ENCODE data around the gene PRDM16. TPM values are rescaled to one million over a fixed set of nuclear protein-coding genes. Genes with fewer than 3 reads are reported as not detected.

PRDM16 gene
- total RNA-seq, 1 experiment from 2014 or later = 22.3 TPM

DNA sequence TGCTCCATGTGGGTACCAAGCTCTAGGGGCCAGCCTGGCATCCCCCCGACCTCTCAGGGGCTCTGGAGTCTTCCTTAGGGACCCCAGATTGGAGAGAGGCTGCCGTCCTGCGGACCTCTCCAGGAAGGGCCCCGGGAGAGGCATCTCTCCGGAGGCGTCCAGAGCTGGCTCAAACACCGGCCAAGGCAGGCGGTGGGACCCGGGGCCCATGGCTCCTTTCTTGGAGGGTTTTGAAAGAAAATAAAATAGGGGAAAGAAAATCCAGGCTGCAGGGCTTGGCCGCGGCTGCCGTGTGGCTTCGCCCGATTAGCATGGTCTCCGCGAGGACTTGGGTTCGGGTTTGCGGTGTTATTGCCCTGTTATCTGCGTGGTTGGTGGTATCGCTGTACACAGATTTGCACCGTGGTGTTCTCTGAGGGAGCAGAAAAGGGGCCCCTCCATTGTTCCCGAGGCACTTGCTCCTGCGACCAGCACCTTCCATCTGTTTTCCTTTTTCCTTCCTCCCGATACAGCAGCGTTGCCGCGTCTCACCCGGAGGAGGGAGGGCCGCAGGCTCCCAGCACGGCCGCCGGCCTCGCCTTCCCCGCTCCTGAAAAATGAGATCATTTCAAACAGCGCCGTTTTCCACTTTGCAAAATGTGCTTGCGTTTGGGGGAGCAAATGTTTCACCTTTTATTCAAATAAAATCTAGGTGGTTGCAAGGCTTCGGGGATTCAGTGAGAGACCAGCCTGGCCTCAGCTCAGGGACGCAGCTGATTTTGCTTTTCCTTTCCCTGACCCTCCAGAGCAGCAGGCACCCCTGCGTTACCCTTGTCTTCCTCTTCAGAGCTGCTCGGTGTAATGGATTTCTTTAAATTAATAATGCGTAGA is 86.3 kb downstream of the PRDM16 start:
- no peak overlapping the region for H3K27ac ChIP-seq (ENCODE audit: low read length)
- DNase-seq (ENCODE audit: low read depth, low spot score) = no peak
- H3K4me1 ChIP-seq (ENCODE audit: control insufficient read depth, insufficient read depth, low read length) = no peaks in the 10 kb centered on the region
- no peak for ATAC-seq
- ChIA-PET POLR2A (no interaction called here), CTCF (no interaction called here)
- in situ Hi-C loops (cut with HindIII; ENCODE audit: low pct_unique_long_range_greater_than_20kb, low sequenced_read_pairs) (no loop called here), intact Hi-C loops (cut with micrococcal nuclease; ENCODE audit: unreplicated experiment) (no loop called here)
- TF ChIP-seq POLR2AphosphoS5 (IDR thresholded peaks at IDR 0.05; ENCODE audit: low read depth, low read length) (no peak), TCF7L2 (IDR thresholded peaks at IDR 0.05; ENCODE audit: low read depth, low read length) (no peak), SIN3A (IDR thresholded peaks at IDR 0.05; ENCODE audit: borderline replicate concordance, insufficient read depth, low read depth, low read length) (no peak)
- TF ChIP-seq, protein P1, sequence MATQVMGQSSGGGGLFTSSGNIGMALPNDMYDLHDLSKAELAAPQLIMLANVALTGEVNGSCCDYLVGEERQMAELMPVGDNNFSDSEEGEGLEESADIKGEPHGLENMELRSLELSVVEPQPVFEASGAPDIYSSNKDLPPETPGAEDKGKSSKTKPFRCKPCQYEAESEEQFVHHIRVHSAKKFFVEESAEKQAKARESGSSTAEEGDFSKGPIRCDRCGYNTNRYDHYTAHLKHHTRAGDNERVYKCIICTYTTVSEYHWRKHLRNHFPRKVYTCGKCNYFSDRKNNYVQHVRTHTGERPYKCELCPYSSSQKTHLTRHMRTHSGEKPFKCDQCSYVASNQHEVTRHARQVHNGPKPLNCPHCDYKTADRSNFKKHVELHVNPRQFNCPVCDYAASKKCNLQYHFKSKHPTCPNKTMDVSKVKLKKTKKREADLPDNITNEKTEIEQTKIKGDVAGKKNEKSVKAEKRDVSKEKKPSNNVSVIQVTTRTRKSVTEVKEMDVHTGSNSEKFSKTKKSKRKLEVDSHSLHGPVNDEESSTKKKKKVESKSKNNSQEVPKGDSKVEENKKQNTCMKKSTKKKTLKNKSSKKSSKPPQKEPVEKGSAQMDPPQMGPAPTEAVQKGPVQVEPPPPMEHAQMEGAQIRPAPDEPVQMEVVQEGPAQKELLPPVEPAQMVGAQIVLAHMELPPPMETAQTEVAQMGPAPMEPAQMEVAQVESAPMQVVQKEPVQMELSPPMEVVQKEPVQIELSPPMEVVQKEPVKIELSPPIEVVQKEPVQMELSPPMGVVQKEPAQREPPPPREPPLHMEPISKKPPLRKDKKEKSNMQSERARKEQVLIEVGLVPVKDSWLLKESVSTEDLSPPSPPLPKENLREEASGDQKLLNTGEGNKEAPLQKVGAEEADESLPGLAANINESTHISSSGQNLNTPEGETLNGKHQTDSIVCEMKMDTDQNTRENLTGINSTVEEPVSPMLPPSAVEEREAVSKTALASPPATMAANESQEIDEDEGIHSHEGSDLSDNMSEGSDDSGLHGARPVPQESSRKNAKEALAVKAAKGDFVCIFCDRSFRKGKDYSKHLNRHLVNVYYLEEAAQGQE (IDR thresholded peaks at IDR 0.05; ENCODE audit: insufficient read depth in 1 of 2, low read depth in 2 of 2, low read length in 1 of 2) = no peak
- TF ChIP-seq, protein P2, sequence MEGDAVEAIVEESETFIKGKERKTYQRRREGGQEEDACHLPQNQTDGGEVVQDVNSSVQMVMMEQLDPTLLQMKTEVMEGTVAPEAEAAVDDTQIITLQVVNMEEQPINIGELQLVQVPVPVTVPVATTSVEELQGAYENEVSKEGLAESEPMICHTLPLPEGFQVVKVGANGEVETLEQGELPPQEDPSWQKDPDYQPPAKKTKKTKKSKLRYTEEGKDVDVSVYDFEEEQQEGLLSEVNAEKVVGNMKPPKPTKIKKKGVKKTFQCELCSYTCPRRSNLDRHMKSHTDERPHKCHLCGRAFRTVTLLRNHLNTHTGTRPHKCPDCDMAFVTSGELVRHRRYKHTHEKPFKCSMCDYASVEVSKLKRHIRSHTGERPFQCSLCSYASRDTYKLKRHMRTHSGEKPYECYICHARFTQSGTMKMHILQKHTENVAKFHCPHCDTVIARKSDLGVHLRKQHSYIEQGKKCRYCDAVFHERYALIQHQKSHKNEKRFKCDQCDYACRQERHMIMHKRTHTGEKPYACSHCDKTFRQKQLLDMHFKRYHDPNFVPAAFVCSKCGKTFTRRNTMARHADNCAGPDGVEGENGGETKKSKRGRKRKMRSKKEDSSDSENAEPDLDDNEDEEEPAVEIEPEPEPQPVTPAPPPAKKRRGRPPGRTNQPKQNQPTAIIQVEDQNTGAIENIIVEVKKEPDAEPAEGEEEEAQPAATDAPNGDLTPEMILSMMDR (IDR thresholded peaks at IDR 0.05) = no peak
- no peaks in the 10 kb centered on the region for H3K9me3 ChIP-seq (ENCODE audit: control insufficient read depth, insufficient read depth, low read depth, low read length)
- no TSS peak for BruUV-seq (replicated peaks)
- H3K4me3 ChIP-seq (ENCODE audit: low read depth in 2 of 2, low read length in 2 of 2) = no peak overlapping the region
- no peaks in the 10 kb centered on the region for H3K27me3 ChIP-seq (ENCODE audit: control insufficient read depth, insufficient read depth, low read length)
- H3K36me3 ChIP-seq (ENCODE audit: control insufficient read depth, insufficient read depth, low read length) = no peaks in the 10 kb centered on the region

DNA sequence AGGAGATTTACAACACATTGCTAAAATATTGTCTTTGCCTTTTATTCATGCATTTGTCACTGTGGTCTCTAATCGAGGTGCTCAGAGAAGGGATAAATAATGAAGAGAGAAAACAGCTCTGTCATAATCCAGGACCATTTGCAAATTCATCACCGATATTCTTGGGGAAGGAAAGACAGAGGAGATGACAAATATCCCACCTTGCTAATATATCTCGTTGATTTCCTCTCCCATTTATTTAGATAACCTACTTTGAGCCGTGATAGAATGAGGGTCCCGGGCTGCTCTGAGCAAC is 86.9 kb downstream of the PRDM16 start:
- H3K9me3 ChIP-seq (ENCODE audit: control insufficient read depth, insufficient read depth, low read depth, low read length) = no peaks in the 10 kb centered on the region
- no peaks in the 10 kb centered on the region for H3K27me3 ChIP-seq (ENCODE audit: control insufficient read depth, insufficient read depth, low read length)
- ATAC-seq (no peak), DNase-seq (ENCODE audit: low read depth, low spot score) (no peak)
- no peak overlapping the region for H3K4me3 ChIP-seq (ENCODE audit: low read depth in 2 of 2, low read length in 2 of 2)
- intact Hi-C loops (cut with micrococcal nuclease; ENCODE audit: unreplicated experiment) = no loop called here
- ChIA-PET POLR2A (no interaction called here), CTCF (no interaction called here)
- no peak for TF ChIP-seq POLR2AphosphoS5 (IDR thresholded peaks at IDR 0.05; ENCODE audit: low read depth, low read length)
- no peak for TF ChIP-seq SIN3A (IDR thresholded peaks at IDR 0.05; ENCODE audit: borderline replicate concordance, insufficient read depth, low read depth, low read length)
- TF ChIP-seq, protein P2 (IDR thresholded peaks at IDR 0.05) = no peak
- TF ChIP-seq, protein P1 (IDR thresholded peaks at IDR 0.05; ENCODE audit: insufficient read depth in 1 of 2, low read depth in 2 of 2, low read length in 1 of 2) = no peak
- TF ChIP-seq TCF7L2 (IDR thresholded peaks at IDR 0.05; ENCODE audit: low read depth, low read length) = no peak
- BruUV-seq (replicated peaks) = no TSS peak
- in situ Hi-C loops (cut with HindIII; ENCODE audit: low pct_unique_long_range_greater_than_20kb, low sequenced_read_pairs) = no loop called here
- no peak overlapping the region for H3K27ac ChIP-seq (ENCODE audit: low read length)
- no peaks in the 10 kb centered on the region for H3K36me3 ChIP-seq (ENCODE audit: control insufficient read depth, insufficient read depth, low read length)
- no peaks in the 10 kb centered on the region for H3K4me1 ChIP-seq (ENCODE audit: control insufficient read depth, insufficient read depth, low read length)
